ENCODE data around the gene ITGB8. TPM values are rescaled to one million over a fixed set of nuclear protein-coding genes. Genes with fewer than 3 reads are reported as not detected.

Gene ITGB8
- total RNA-seq, 2 experiments from 2014 or later: not detected

GRCh38 chr7:20311743-20312042 lies 19.0 kb upstream of the ITGB8 start:
- Mint-ChIP-seq H3K9me3 (no peaks in the 10 kb centered on the region), H3K4me1 (ENCODE audit: low read depth) (no peaks in the 10 kb centered on the region), H3K36me3 (ENCODE audit: low read depth) (no peaks in the 10 kb centered on the region), H3K27ac (no peak overlapping the region), H3K4me3 (no peak overlapping the region), H3K27me3 (no peaks in the 10 kb centered on the region)
- ATAC-seq (no peak), DNase-seq (no peak)
- no peak for TF ChIP-seq CTCF (IDR thresholded peaks at IDR 0.05)
- CTCF ChIA-PET: interaction anchor here (1.0 to 2.1 kb wide), 3 partner anchors 118 to 603 kb away, joined by 4 read pairs; partner anchors contain the start of gene POLR1F
- POLR2A ChIA-PET: no interaction called here
- intact Hi-C loops (cut with micrococcal nuclease): no loop called here

GRCh38 chr7:20312562-20312961 lies 18.1 kb upstream of the ITGB8 start:
- H3K4me3 Mint-ChIP-seq: no peak overlapping the region
- no peaks in the 10 kb centered on the region for H3K36me3 Mint-ChIP-seq (ENCODE audit: low read depth)
- ChIA-PET CTCF (interaction anchor here (0.9 to 2.1 kb wide), 2 partner anchors 599 kb away, joined by 4 read pairs; no protein-coding TSS in a partner anchor), POLR2A (no interaction called here)
- H3K27me3 Mint-ChIP-seq: no peaks in the 10 kb centered on the region
- intact Hi-C loops (cut with micrococcal nuclease): no loop called here
- no peaks in the 10 kb centered on the region for H3K4me1 Mint-ChIP-seq (ENCODE audit: low read depth)
- H3K9me3 Mint-ChIP-seq: no peaks in the 10 kb centered on the region
- ATAC-seq (no peak), DNase-seq (no peak)
- TF ChIP-seq CTCF (IDR thresholded peaks at IDR 0.05): no peak
- H3K27ac Mint-ChIP-seq: no peak overlapping the region

- POLR2A ChIA-PET: no interaction called here
- intact Hi-C loops (cut with micrococcal nuclease): no loop called here
- Mint-ChIP-seq H3K9me3 (no peaks in the 10 kb centered on the region), H3K27me3 (no peaks in the 10 kb centered on the region), H3K36me3 (ENCODE audit: low read depth) (no peaks in the 10 kb centered on the region), H3K4me1 (ENCODE audit: low read depth) (no peaks in the 10 kb centered on the region), H3K4me3 (no peak overlapping the region), H3K27ac (no peak overlapping the region)
- CTCF ChIA-PET: interaction anchor here (0.9 kb wide), 1 partner anchor 600 kb away, joined by 4 read pairs; no protein-coding TSS in a partner anchor
- DNase-seq (no peak), ATAC-seq (no peak)
- no peak for TF ChIP-seq CTCF (IDR thresholded peaks at IDR 0.05)
Observed at GRCh38 chr7:20313626-20314025, 17.1 kb upstream of the ITGB8 start.

- no peaks in the 10 kb centered on the region for H3K9me3 Mint-ChIP-seq
- intact Hi-C loops (cut with micrococcal nuclease): no loop called here
- no peak for ATAC-seq
- H3K4me3 Mint-ChIP-seq: no peak overlapping the region
- no peaks in the 10 kb centered on the region for H3K4me1 Mint-ChIP-seq (ENCODE audit: low read depth)
- DNase-seq: no peak
- POLR2A ChIA-PET: no interaction called here
- no peak for TF ChIP-seq CTCF (IDR thresholded peaks at IDR 0.05)
- no peaks in the 10 kb centered on the region for H3K27me3 Mint-ChIP-seq
- CTCF ChIA-PET: no interaction called here
- H3K27ac Mint-ChIP-seq: no peak overlapping the region
- H3K36me3 Mint-ChIP-seq (ENCODE audit: low read depth): no peaks in the 10 kb centered on the region
Observed at GRCh38 chr7:20314198-20314597, 16.5 kb upstream of the ITGB8 start.

GRCh38 chr7:20316706-20317105 lies 14.0 kb upstream of the ITGB8 start:
- CTCF ChIA-PET: no interaction called here
- POLR2A ChIA-PET: no interaction called here

More at GRCh38 chr7:20316706-20317105, 14.0 kb upstream of the ITGB8 start:
- Mint-ChIP-seq H3K4me3 (no peak overlapping the region), H3K27me3 (peaks cover 3% of the 10 kb centered on the region), H3K9me3 (no peaks in the 10 kb centered on the region), H3K4me1 (ENCODE audit: low read depth) (no peaks in the 10 kb centered on the region), H3K27ac (no peak overlapping the region), H3K36me3 (ENCODE audit: low read depth) (no peaks in the 10 kb centered on the region)
- intact Hi-C loops (cut with micrococcal nuclease): no loop called here
- DNase-seq: no peak
- TF ChIP-seq CTCF (IDR thresholded peaks at IDR 0.05): no peak
- ATAC-seq: no peak
